ENCODE results near the gene RABGEF1. TPM values are rescaled to one million over a fixed set of nuclear protein-coding genes. Genes with fewer than 3 reads are reported as not detected.

The RABGEF1 gene
- 17.2 and 24.3 TPM in 2 replicates for total RNA-seq

DNA sequence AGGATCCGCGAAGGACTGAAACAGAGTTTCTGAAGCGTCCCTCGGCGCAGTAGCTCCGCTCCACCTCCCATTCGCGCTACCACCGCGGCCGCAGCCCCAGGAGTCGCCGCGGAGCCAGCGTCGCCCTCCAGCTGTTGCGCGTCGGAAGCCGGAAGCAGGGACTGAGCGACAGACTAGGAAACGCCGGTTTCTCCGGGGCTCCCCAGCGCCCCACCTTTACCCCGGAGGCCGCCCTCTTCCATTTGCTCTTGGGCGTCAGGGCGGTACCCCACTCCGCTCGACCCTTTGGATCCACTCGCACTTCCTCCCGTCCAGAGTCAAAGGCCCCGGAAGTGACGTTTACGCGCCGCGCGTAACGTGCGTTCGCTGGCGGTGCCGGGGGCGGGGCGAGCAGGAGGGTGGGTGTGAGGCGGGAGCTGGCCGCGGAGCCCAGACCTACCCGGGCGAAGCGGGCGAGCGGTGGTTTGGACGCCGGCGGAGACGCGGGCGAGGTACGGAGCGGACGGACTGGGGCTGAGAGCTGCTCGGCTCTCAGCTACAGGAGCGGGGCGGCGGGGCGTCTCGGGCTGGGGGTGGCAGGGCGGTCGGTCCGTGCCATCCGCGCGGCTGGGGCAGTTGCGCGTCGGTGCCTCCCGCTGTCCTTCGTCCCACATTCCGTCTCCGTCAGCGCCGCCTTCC is at the start of gene RABGEF1:
RABGEF1 (plus strand) TSS at position 432 of the 678 bp plus-strand sequence. CDS start 31,167 bp downstream, outside the sequence.

Other genes with a start within 250 kb of the RABGEF1 start
- gene KCTD7, start 111.9 kb upstream of the RABGEF1 start, total RNA-seq, result 3.6 and 3.8 TPM in 2 replicates
- gene TMEM248, start 180.5 kb downstream of the RABGEF1 start, total RNA-seq, result 52.0 and 68.1 TPM in 2 replicates